GM12891 (cell line): ENCODE results near the gene CDC25C.

Source experiments
- PAX5 ChIP-seq: IDR thresholded peaks from 2 replicates; pipeline ENCODE4 v1.6.1; 2011; ENCODE audit warnings: low read length, moderate library complexity, mild to moderate bottlenecking; ENCODE audit not compliant: insufficient read depth, severe bottlenecking
- POLR2A ChIP-seq: IDR thresholded peaks from 2 replicates; pipeline ENCODE4 v1.6.1; 2011; ENCODE audit warnings: low read depth, low read length, control low read depth
- POLR2AphosphoS5 ChIP-seq: IDR thresholded peaks from 2 replicates; pipeline ENCODE4 v1.6.1; 2011; ENCODE audit warnings: low read depth, low read length, control low read depth
- POU2F2 ChIP-seq: IDR thresholded peaks from 2 replicates; pipeline ENCODE4 v1.6.1; 2011; ENCODE audit warnings: low read depth, mild to moderate bottlenecking, control low read depth, low read length, moderate library complexity
- SPI1 ChIP-seq: IDR thresholded peaks from 2 replicates; pipeline ENCODE4 v1.6.1; 2011; ENCODE audit warnings: low read depth, low read length, control low read depth
- TAF1 ChIP-seq: IDR thresholded peaks from 2 replicates; pipeline ENCODE4 v1.6.1; 2011; ENCODE audit warnings: low read depth, low read length, control low read depth

DNA sequence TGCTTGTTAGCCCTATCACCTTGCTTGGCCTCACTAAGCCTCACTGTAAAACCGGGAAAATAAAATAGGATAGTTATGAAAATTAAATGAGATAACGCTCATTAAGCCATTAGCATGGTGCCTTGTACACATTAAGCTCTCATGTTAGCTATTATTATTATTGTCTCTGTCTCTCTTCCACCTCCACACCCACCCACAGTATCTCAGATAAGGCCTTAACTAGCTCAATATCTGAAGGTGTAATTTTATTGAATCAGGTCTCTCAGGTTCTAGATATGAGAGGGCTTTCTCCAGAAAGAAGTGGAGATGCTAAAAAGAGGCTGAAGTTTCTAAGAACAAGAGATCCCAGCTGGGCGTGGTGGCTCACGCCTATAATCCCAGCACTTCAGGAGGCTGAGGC is 84.8 kb downstream of the CDC25C start:
- TF ChIP-seq POLR2A (no peak), POLR2AphosphoS5 (no peak), POU2F2 (no peak), SPI1 (no peak), TAF1 (no peak), PAX5 (no peak)
